HEK293 (cell line): ENCODE measurements around the gene THSD7A.

Source experiments
- CTCF ChIA-PET: fragments of 350-600 bp; formaldehyde crosslinking; extraction: SDS; loops from one replicate; lab custom pipeline; 2021; ENCODE audit warnings: antibody characterized with exemption; lab: Yijun Ruan, JAX
- POLR2A ChIA-PET: fragments of 300-600 bp; formaldehyde crosslinking; extraction: SDS; loops from one replicate; lab custom pipeline; 2020; ENCODE audit warnings: antibody characterized with exemption, inconsistent platforms; lab: Yijun Ruan, JAX
- H3K27ac ChIP-seq: fragments of 200-500 bp; sonication (Bioruptor generic); 2 replicates; pipeline ENCODE4 v1.5.1; 2014; ENCODE audit warnings: low read depth, low read length, control low read depth, inconsistent platforms; ENCODE audit errors: extremely low read depth
- H3K36me3 ChIP-seq, 2 experiments: fragments of 200-500 bp in 1 of 2; sonication (Bioruptor generic) in 1 of 2; 1 replicate in 1 of 2; 2 replicates in 1 of 2; pipeline ENCODE4 v1.5.1; 2014 to 2017; ENCODE audit warnings: inconsistent platforms in 2 of 2, low read length in 2 of 2; ENCODE audit not compliant: control insufficient read depth in 2 of 2, insufficient read depth in 1 of 2
- H3K4me1 ChIP-seq: fragments of 200-500 bp; sonication (Bioruptor generic); 2 replicates; pipeline ENCODE4 v1.5.1; 2014; ENCODE audit warnings: mild to moderate bottlenecking, low read length, inconsistent platforms; ENCODE audit not compliant: control insufficient read depth, insufficient read depth
- H3K4me3 ChIP-seq: 2 replicates; pipeline ENCODE4 v1.5.1; 2011; ENCODE audit warnings: low read depth, mild to moderate bottlenecking, control low read depth, low read length, moderate library complexity
- H3K9me3 ChIP-seq: fragments of 200-500 bp; sonication (Bioruptor generic); 2 replicates; pipeline ENCODE4 v1.5.1; 2014; ENCODE audit warnings: low read depth, low read length, inconsistent platforms; ENCODE audit not compliant: control insufficient read depth, insufficient read depth
- GLI4 ChIP-seq: fragments of 450-650 bp; formaldehyde crosslinking; IDR thresholded peaks from 2 replicates; pipeline ENCODE4 v1.5.1; 2016; ENCODE audit warnings: missing biosample characterization, missing genetic modification characterization
- IKZF3 ChIP-seq: fragments of 450-650 bp; IDR thresholded peaks from 2 replicates; pipeline ENCODE4 v1.5.0; 2018; ENCODE audit warnings: missing biosample characterization, mild to moderate bottlenecking, missing genetic modification characterization, moderate library complexity
- KLF9 ChIP-seq: fragments of 450-650 bp; formaldehyde crosslinking; IDR thresholded peaks from 2 replicates; pipeline ENCODE4 v1.5.1; 2016; ENCODE audit warnings: missing biosample characterization, missing genetic modification characterization, low read depth
- PRDM1 ChIP-seq: fragments of 450-650 bp; formaldehyde crosslinking; IDR thresholded peaks from 2 replicates; pipeline ENCODE4; 2016; ENCODE audit warnings: missing biosample characterization, missing genetic modification characterization
- REPIN1 ChIP-seq: fragments of 450-650 bp; formaldehyde crosslinking; IDR thresholded peaks from 2 replicates; pipeline ENCODE4 v1.5.1; 2017; ENCODE audit warnings: missing biosample characterization, missing genetic modification characterization, low read depth
- WT1 ChIP-seq: fragments of 450-650 bp; formaldehyde crosslinking; IDR thresholded peaks from 2 replicates; pipeline ENCODE4 v1.5.1; 2016; ENCODE audit warnings: missing biosample characterization, missing genetic modification characterization
- ZBTB7A ChIP-seq: fragments of 450-650 bp; formaldehyde crosslinking; IDR thresholded peaks from 2 replicates; pipeline ENCODE4 v1.5.1; 2016; ENCODE audit warnings: low read depth, missing biosample characterization, missing genetic modification characterization
- ZNF223 ChIP-seq: fragments of 450-650 bp; formaldehyde crosslinking; IDR thresholded peaks from 2 replicates; pipeline ENCODE4 v1.5.1; 2016; ENCODE audit warnings: missing biosample characterization, missing genetic modification characterization
- ZNF239 ChIP-seq: fragments of 450-650 bp; formaldehyde crosslinking; IDR thresholded peaks from 2 replicates; pipeline ENCODE4 v1.5.1; 2016; ENCODE audit warnings: missing biosample characterization, missing genetic modification characterization
- ZNF335 ChIP-seq: fragments of 450-650 bp; formaldehyde crosslinking; conservative IDR thresholded peaks from 2 replicates; pipeline ENCODE4 v1.5.1; 2016; ENCODE audit warnings: missing biosample characterization, missing genetic modification characterization
- ZNF404 ChIP-seq: fragments of 450-650 bp; formaldehyde crosslinking; IDR thresholded peaks from 2 replicates; pipeline ENCODE4 v1.5.1; 2017; ENCODE audit warnings: missing biosample characterization, missing genetic modification characterization
- ZNF426 ChIP-seq: fragments of 450-650 bp; formaldehyde crosslinking; IDR thresholded peaks from 2 replicates; pipeline ENCODE4 v1.5.1; 2017; ENCODE audit warnings: missing biosample characterization, missing genetic modification characterization, mild to moderate bottlenecking, inconsistent platforms, moderate library complexity
- ZNF610 ChIP-seq: fragments of 450-650 bp; formaldehyde crosslinking; IDR thresholded peaks from 2 replicates; pipeline ENCODE4 v1.5.1; 2016; ENCODE audit warnings: missing biosample characterization, missing genetic modification characterization, borderline replicate concordance
- ZSCAN30 ChIP-seq: fragments of 450-650 bp; IDR thresholded peaks from 2 replicates; pipeline ENCODE4 v1.5.1; 2018; ENCODE audit warnings: missing biosample characterization, mild to moderate bottlenecking, missing genetic modification characterization, moderate library complexity
- TF ChIP-seq, protein P1 (sequence below): fragments of 450-650 bp; formaldehyde crosslinking; IDR thresholded peaks from 2 replicates; pipeline ENCODE4 v1.5.0; 2017; ENCODE audit warnings: missing biosample characterization, missing genetic modification characterization, borderline replicate concordance
- TF ChIP-seq, protein P2 (sequence below): fragments of 450-650 bp; formaldehyde crosslinking; IDR thresholded peaks from 2 replicates; pipeline ENCODE4 v1.5.1; 2016; ENCODE audit warnings: missing biosample characterization, missing genetic modification characterization
- TF ChIP-seq, protein P3 (sequence below): fragments of 450-650 bp; formaldehyde crosslinking; optimal IDR thresholded peaks from 2 replicates; pipeline ENCODE3; 2016; ENCODE audit warnings: missing biosample characterization, mild to moderate bottlenecking, missing genetic modification characterization
- TF ChIP-seq, protein P4 (sequence below): fragments of 450-650 bp; formaldehyde crosslinking; IDR thresholded peaks from 2 replicates; pipeline ENCODE4 v1.5.1; 2016; ENCODE audit warnings: missing biosample characterization, missing genetic modification characterization, low read depth
- TF ChIP-seq, protein P5 (sequence below): fragments of 450-650 bp; formaldehyde crosslinking; IDR thresholded peaks from 2 replicates; pipeline ENCODE4 v1.5.1; 2016; ENCODE audit warnings: missing biosample characterization, missing genetic modification characterization
- TF ChIP-seq, protein P6 (sequence below): fragments of 450-650 bp; IDR thresholded peaks from 2 replicates; pipeline ENCODE4 v1.5.1; 2018; ENCODE audit warnings: missing biosample characterization, mild to moderate bottlenecking, missing genetic modification characterization
- TF ChIP-seq, protein P7 (sequence below): fragments of 450-650 bp; formaldehyde crosslinking; IDR thresholded peaks from 2 replicates; pipeline ENCODE4 v1.5.1; 2017; ENCODE audit warnings: missing biosample characterization, missing genetic modification characterization

The THSD7A gene

DNA sequence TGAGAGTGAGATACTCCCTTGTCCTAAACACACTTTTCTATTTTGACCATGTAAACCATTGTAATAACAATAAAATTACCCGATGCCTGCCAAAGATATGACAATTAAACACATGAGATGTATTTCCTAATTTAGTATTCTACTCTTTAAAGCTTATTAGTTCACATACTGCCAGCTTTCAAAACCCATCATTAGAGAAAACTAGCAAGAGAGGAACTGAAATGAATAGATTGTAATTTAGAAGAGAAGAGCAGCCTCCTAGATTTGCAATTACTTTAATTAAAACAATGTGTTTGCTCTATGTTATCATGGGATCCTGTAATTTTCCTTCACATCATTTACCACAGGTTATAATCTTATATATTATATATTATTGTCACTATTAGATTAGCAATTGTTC is 428.2 kb downstream of the THSD7A start:
- Histone ChIP-seq H3K4me3 (no peak overlapping the region), H3K4me1 (no peaks in the 10 kb centered on the region), H3K9me3 (no peaks in the 10 kb centered on the region)
- CTCF ChIA-PET: no interaction called here
- TF ChIP-seq, protein P1, sequence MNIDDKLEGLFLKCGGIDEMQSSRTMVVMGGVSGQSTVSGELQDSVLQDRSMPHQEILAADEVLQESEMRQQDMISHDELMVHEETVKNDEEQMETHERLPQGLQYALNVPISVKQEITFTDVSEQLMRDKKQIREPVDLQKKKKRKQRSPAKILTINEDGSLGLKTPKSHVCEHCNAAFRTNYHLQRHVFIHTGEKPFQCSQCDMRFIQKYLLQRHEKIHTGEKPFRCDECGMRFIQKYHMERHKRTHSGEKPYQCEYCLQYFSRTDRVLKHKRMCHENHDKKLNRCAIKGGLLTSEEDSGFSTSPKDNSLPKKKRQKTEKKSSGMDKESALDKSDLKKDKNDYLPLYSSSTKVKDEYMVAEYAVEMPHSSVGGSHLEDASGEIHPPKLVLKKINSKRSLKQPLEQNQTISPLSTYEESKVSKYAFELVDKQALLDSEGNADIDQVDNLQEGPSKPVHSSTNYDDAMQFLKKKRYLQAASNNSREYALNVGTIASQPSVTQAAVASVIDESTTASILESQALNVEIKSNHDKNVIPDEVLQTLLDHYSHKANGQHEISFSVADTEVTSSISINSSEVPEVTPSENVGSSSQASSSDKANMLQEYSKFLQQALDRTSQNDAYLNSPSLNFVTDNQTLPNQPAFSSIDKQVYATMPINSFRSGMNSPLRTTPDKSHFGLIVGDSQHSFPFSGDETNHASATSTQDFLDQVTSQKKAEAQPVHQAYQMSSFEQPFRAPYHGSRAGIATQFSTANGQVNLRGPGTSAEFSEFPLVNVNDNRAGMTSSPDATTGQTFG (tag by site-specific recombination): no peak
- TF ChIP-seq WT1 (no peak), ZNF223 (tag by site-specific recombination) (no peak), ZNF239 (tag by site-specific recombination) (no peak), ZNF335 (tag by site-specific recombination) (no peak), IKZF3 (tag by site-specific recombination) (no peak), ZNF610 (tag by site-specific recombination) (no peak)
- TF ChIP-seq, all 188 proteins: peak for 0
- Histone ChIP-seq H3K36me3 (no peaks in the 10 kb centered on the region), H3K27ac (no peak overlapping the region)
- POLR2A ChIA-PET: no interaction called here

DNA sequence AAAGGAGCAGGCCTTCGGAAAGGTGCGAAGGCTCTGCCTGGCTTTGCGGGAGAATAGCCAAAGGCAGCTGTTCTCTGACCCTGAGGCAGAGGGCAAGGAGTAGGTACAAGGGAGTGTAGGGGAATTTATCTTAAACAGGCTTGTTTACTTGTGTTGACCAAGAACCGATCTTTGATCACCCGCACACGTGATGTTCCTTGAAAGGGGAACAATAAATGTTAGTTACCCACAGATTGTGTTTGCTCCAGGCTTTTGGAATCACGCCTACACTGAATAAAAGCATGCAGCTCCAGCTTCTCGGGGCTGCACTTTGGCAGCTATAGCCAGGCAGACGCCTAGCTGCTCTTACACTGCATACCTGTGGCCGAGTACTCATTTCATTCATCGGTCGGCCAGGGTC is 437.6 kb downstream of the THSD7A start:
- H3K4me1 ChIP-seq: no peaks in the 10 kb centered on the region
- ChIA-PET CTCF (interaction anchor here (0.7 kb wide), 1 partner anchor 194 kb away, joined by 5 read pairs; no protein-coding TSS in a partner anchor), POLR2A (no interaction called here)
- no peaks in the 10 kb centered on the region for H3K36me3 ChIP-seq
- H3K9me3 ChIP-seq: no peaks in the 10 kb centered on the region
- no peak overlapping the region for H3K4me3 ChIP-seq
- H3K27ac ChIP-seq: no peak overlapping the region
- TF ChIP-seq KLF9 (no peak), ZNF426 (tag by site-specific recombination) (no peak), ZNF404 (no peak), REPIN1 (tag by site-specific recombination) (no peak), ZSCAN30 (no peak), PRDM1 (tag by site-specific recombination) (no peak), ZBTB7A (tag by site-specific recombination) (no peak), GLI4 (tag by site-specific recombination) (no peak)
- TF ChIP-seq, protein P2, sequence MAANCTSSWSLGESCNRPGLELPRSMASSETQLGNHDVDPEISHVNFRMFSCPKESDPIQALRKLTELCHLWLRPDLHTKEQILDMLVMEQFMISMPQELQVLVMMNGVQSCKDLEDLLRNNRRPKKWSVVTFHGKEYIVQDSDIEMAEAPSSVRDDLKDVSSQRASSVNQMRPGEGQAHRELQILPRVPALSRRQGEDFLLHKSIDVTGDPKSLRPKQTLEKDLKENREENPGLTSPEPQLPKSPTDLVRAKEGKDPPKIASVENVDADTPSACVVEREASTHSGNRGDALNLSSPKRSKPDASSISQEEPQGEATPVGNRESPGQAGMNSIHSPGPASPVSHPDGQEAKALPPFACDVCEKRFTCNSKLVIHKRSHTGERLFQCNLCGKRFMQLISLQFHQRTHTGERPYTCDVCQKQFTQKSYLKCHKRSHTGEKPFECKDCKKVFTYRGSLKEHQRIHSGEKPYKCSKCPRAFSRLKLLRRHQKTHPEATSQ (tag by site-specific recombination): no peak
- TF ChIP-seq, protein P3, sequence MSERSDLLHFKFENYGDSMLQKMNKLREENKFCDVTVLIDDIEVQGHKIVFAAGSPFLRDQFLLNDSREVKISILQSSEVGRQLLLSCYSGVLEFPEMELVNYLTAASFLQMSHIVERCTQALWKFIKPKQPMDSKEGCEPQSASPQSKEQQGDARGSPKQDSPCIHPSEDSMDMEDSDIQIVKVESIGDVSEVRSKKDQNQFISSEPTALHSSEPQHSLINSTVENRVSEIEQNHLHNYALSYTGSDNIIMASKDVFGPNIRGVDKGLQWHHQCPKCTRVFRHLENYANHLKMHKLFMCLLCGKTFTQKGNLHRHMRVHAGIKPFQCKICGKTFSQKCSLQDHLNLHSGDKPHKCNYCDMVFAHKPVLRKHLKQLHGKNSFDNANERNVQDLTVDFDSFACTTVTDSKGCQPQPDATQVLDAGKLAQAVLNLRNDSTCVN: no peak
- TF ChIP-seq, protein P4, sequence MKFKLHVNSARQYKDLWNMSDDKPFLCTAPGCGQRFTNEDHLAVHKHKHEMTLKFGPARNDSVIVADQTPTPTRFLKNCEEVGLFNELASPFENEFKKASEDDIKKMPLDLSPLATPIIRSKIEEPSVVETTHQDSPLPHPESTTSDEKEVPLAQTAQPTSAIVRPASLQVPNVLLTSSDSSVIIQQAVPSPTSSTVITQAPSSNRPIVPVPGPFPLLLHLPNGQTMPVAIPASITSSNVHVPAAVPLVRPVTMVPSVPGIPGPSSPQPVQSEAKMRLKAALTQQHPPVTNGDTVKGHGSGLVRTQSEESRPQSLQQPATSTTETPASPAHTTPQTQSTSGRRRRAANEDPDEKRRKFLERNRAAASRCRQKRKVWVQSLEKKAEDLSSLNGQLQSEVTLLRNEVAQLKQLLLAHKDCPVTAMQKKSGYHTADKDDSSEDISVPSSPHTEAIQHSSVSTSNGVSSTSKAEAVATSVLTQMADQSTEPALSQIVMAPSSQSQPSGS (tag by site-specific recombination): no peak
- TF ChIP-seq, protein P5, sequence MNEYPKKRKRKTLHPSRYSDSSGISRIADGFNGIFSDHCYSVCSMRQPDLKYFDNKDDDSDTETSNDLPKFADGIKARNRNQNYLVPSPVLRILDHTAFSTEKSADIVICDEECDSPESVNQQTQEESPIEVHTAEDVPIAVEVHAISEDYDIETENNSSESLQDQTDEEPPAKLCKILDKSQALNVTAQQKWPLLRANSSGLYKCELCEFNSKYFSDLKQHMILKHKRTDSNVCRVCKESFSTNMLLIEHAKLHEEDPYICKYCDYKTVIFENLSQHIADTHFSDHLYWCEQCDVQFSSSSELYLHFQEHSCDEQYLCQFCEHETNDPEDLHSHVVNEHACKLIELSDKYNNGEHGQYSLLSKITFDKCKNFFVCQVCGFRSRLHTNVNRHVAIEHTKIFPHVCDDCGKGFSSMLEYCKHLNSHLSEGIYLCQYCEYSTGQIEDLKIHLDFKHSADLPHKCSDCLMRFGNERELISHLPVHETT (tag by site-specific recombination): no peak
- TF ChIP-seq, protein P6, sequence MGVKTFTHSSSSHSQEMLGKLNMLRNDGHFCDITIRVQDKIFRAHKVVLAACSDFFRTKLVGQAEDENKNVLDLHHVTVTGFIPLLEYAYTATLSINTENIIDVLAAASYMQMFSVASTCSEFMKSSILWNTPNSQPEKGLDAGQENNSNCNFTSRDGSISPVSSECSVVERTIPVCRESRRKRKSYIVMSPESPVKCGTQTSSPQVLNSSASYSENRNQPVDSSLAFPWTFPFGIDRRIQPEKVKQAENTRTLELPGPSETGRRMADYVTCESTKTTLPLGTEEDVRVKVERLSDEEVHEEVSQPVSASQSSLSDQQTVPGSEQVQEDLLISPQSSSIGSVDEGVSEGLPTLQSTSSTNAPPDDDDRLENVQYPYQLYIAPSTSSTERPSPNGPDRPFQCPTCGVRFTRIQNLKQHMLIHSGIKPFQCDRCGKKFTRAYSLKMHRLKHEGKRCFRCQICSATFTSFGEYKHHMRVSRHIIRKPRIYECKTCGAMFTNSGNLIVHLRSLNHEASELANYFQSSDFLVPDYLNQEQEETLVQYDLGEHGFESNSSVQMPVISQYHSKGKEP (tag by site-specific recombination): no peak
- TF ChIP-seq, protein P7, sequence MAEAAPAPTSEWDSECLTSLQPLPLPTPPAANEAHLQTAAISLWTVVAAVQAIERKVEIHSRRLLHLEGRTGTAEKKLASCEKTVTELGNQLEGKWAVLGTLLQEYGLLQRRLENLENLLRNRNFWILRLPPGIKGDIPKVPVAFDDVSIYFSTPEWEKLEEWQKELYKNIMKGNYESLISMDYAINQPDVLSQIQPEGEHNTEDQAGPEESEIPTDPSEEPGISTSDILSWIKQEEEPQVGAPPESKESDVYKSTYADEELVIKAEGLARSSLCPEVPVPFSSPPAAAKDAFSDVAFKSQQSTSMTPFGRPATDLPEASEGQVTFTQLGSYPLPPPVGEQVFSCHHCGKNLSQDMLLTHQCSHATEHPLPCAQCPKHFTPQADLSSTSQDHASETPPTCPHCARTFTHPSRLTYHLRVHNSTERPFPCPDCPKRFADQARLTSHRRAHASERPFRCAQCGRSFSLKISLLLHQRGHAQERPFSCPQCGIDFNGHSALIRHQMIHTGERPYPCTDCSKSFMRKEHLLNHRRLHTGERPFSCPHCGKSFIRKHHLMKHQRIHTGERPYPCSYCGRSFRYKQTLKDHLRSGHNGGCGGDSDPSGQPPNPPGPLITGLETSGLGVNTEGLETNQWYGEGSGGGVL (tag by site-specific recombination): no peak
